C4-2B (cell line): Measurements from ENCODE around the gene SSBP2.

Experiments
- ZFX ChIP-seq: fragments of 450-650 bp; IDR thresholded peaks from 2 replicates; pipeline ENCODE4 v1.6.1; 2017
- TF ChIP-seq, protein P1 (sequence below): fragments of 450-650 bp; conservative IDR thresholded peaks from 2 replicates; pipeline ENCODE4 v1.5.1; 2017; ENCODE audit warnings: mild to moderate bottlenecking

DNA sequence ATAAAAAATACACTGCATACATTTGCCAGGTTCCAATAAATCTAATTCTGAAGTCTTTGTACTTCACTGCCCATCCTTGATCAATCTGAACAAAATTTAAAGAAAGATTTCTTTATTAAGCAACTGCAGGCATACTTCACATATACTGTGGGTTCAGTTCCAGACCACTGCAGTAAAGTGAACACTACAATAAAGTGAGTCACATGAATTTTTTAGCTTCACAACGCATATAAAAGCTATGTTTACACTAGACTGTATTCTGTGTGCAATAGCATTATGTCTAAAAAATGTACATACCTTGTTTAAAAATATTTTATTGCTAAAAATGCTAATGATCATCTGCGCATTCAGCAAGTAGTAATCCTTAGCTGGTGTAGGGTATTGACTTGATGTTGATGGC lies 52.1 kb downstream of the SSBP2 start:
- TF ChIP-seq, protein P1, sequence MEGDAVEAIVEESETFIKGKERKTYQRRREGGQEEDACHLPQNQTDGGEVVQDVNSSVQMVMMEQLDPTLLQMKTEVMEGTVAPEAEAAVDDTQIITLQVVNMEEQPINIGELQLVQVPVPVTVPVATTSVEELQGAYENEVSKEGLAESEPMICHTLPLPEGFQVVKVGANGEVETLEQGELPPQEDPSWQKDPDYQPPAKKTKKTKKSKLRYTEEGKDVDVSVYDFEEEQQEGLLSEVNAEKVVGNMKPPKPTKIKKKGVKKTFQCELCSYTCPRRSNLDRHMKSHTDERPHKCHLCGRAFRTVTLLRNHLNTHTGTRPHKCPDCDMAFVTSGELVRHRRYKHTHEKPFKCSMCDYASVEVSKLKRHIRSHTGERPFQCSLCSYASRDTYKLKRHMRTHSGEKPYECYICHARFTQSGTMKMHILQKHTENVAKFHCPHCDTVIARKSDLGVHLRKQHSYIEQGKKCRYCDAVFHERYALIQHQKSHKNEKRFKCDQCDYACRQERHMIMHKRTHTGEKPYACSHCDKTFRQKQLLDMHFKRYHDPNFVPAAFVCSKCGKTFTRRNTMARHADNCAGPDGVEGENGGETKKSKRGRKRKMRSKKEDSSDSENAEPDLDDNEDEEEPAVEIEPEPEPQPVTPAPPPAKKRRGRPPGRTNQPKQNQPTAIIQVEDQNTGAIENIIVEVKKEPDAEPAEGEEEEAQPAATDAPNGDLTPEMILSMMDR = no peak
- TF ChIP-seq ZFX = no peak
